GM23248 (cell line): ENCODE results near the gene CDC14A. TPM values are rescaled to one million over a fixed set of nuclear protein-coding genes. Genes with fewer than 3 reads are reported as not detected.

Experiments
- DNase-seq: peaks from one replicate; pipeline ENCODE4 v3.0.0-alpha.2; 2015
- H2AFZ ChIP-seq: fragments of 200-600 bp; sonication (generic); 2 replicates; pipeline ENCODE4 v1.6.1; 2016; ENCODE audit warnings: antibody characterized with exemption
- H3F3A ChIP-seq: fragments of 200-600 bp; sonication (generic); 2 replicates; pipeline ENCODE4 v1.6.1; 2016; ENCODE audit warnings: mild to moderate bottlenecking, antibody characterized with exemption, mixed run types; ENCODE audit not compliant: insufficient read depth
- H3K27ac ChIP-seq: fragments of 200-600 bp; sonication (generic); 2 replicates; pipeline ENCODE4 v1.5.1; 2016; ENCODE audit warnings: mild to moderate bottlenecking
- H3K27me3 ChIP-seq: fragments of 200-600 bp; sonication (generic); replicated peaks from 2 replicates; pipeline ENCODE4 v1.6.1; 2016; ENCODE audit warnings: mild to moderate bottlenecking; ENCODE audit not compliant: insufficient read depth
- H3K36me3 ChIP-seq: fragments of 200-600 bp; sonication (generic); 2 replicates; pipeline ENCODE4 v1.6.1; 2016; ENCODE audit warnings: low read depth, mild to moderate bottlenecking
- H3K4me1 ChIP-seq: fragments of 200-600 bp; sonication (generic); 2 replicates; pipeline ENCODE4 v1.6.1; 2016; ENCODE audit warnings: mild to moderate bottlenecking; ENCODE audit not compliant: insufficient read depth
- H3K4me2 ChIP-seq: fragments of 200-600 bp; sonication (generic); one replicate; pipeline ENCODE4 v1.6.1; 2016; ENCODE audit warnings: mild to moderate bottlenecking; ENCODE audit not compliant: unreplicated experiment
- H3K4me3 ChIP-seq: fragments of 200-600 bp; sonication (generic); 2 replicates; pipeline ENCODE4 v1.5.1; 2016; ENCODE audit warnings: mild to moderate bottlenecking
- H3K79me2 ChIP-seq: fragments of 200-600 bp; sonication (generic); 2 replicates; pipeline ENCODE4 v1.6.1; 2016; ENCODE audit warnings: mild to moderate bottlenecking; ENCODE audit not compliant: insufficient read depth
- H3K9ac ChIP-seq: fragments of 200-600 bp; sonication (generic); 2 replicates; pipeline ENCODE4 v1.6.1; 2016; ENCODE audit warnings: mild to moderate bottlenecking
- H3K9me2 ChIP-seq: fragments of 200-600 bp; sonication (generic); 2 replicates; pipeline ENCODE4 v1.6.1; 2016; ENCODE audit warnings: mixed run types, mild to moderate bottlenecking, moderate library complexity; ENCODE audit not compliant: insufficient read depth
- H3K9me3 ChIP-seq: fragments of 200-600 bp; sonication (generic); one replicate; pipeline ENCODE4 v1.6.1; 2017; ENCODE audit warnings: low read depth
- H4K20me1 ChIP-seq: fragments of 200-600 bp; sonication (generic); 2 replicates; pipeline ENCODE4 v1.6.0; 2016; ENCODE audit not compliant: insufficient read depth
- EZH2 ChIP-seq: fragments of 200-600 bp; sonication (generic); IDR thresholded peaks from 2 replicates; pipeline ENCODE4 v1.6.1; 2018; ENCODE audit warnings: antibody characterized with exemption, mild to moderate bottlenecking; ENCODE audit not compliant: insufficient read depth, poor library complexity, severe bottlenecking
- EZH2phosphoT487 ChIP-seq: fragments of 200-600 bp; sonication (generic); IDR thresholded peaks from 2 replicates; pipeline ENCODE4 v1.6.1; 2018; ENCODE audit warnings: antibody characterized with exemption, moderate library complexity, mild to moderate bottlenecking, low read depth; ENCODE audit not compliant: insufficient read depth
- WGBS, 2 experiments: methylation state at CpG; one replicate each; pipeline ENCODE4 v1.1.6; 2015 to 2017; ENCODE audit warnings: low lambda C conversion rate in 2 of 2, low coverage in 1 of 2; ENCODE audit errors: missing lambda C conversion rate in 2 of 2; 5-methylcytosine and 5-hydroxymethylcytosine counted together
- in situ Hi-C: fragments of 300-500 bp; cut with MboI; formaldehyde crosslinking; loops from 2 replicates; pipeline ENCODE4 v1.15.0; 2020
- polyA plus RNA-seq: library from polyadenylated mRNA; unstranded; fragments of >200 nt; fragmentation: Nextera tagmentation; extraction: Ambion mirVana; gene quantifications from 2 replicates; pipeline ENCODE4 v1.2.1, GENCODE V29; 2016
- total RNA-seq: library from RNA; depleted of rRNA; stranded (reverse); fragments of >200 nt; shearing (Covaris generic); gene quantifications from 2 replicates; pipeline ENCODE4 v1.2.3, GENCODE V29; 2014

The CDC14A gene
- total and polyA plus RNA-seq, 2 experiments from 2014 or later, result 1.5 to 1.8 TPM

- Histone ChIP-seq H3K9me2 (no peaks in the 10 kb centered on the region), H3K4me1 (no peaks in the 10 kb centered on the region), H3K27ac (no peak overlapping the region), H4K20me1 (no peaks in the 10 kb centered on the region), H3K4me2 (no peak overlapping the region), H3K9ac (no peak overlapping the region), H3K36me3 (no peaks in the 10 kb centered on the region), H3K9me3 (no peaks in the 10 kb centered on the region), H2AFZ (no peak overlapping the region), H3K79me2 (no peaks in the 10 kb centered on the region), H3F3A (no peaks in the 10 kb centered on the region), H3K4me3 (no peak overlapping the region), H3K27me3 (no peaks in the 10 kb centered on the region)
- WGBS, 2 experiments, result 72 to 75% methylated on average over 4 of the region's 4 CpGs
- TF ChIP-seq EZH2phosphoT487, result no peak
- no peak for TF ChIP-seq EZH2
- in situ Hi-C loops, result no loop called here
- no peak for DNase-seq
Observed at GRCh38 chr1:100440075-100440809, 87.9 kb downstream of the CDC14A start.

GRCh38 chr1:100441146-100441545 lies 88.8 kb downstream of the CDC14A start:
- Histone ChIP-seq H3K27me3 (no peaks in the 10 kb centered on the region), H3K4me1 (no peaks in the 10 kb centered on the region), H3K9me2 (no peaks in the 10 kb centered on the region), H3K27ac (no peak overlapping the region), H3F3A (no peaks in the 10 kb centered on the region), H3K36me3 (no peaks in the 10 kb centered on the region), H3K9me3 (no peaks in the 10 kb centered on the region), H3K4me2 (no peak overlapping the region), H3K79me2 (no peaks in the 10 kb centered on the region), H4K20me1 (no peaks in the 10 kb centered on the region), H3K4me3 (no peak overlapping the region), H3K9ac (no peak overlapping the region), H2AFZ (no peak overlapping the region)
- DNase-seq, result no peak
- 80 to 83% methylated on average over 2 of the region's 2 CpGs for WGBS, 2 experiments
- TF ChIP-seq EZH2, result no peak
- no peak for TF ChIP-seq EZH2phosphoT487
- in situ Hi-C loops, result no loop called here

- Histone ChIP-seq H3K27me3 (no peaks in the 10 kb centered on the region), H4K20me1 (no peaks in the 10 kb centered on the region), H3K9ac (no peak overlapping the region), H3K9me3 (no peaks in the 10 kb centered on the region), H3K9me2 (no peaks in the 10 kb centered on the region), H3K4me2 (no peak overlapping the region), H3K36me3 (no peaks in the 10 kb centered on the region), H3K27ac (no peak overlapping the region), H3K4me3 (no peak overlapping the region), H2AFZ (no peak overlapping the region), H3K4me1 (no peaks in the 10 kb centered on the region), H3F3A (no peaks in the 10 kb centered on the region), H3K79me2 (no peaks in the 10 kb centered on the region)
- 97 to 100% methylated on average over 1 of the region's 1 CpG for WGBS, 2 experiments
- no peak for DNase-seq
- TF ChIP-seq EZH2phosphoT487, result no peak
- TF ChIP-seq EZH2, result no peak
- in situ Hi-C loops, result no loop called here
Observed at GRCh38 chr1:100441651-100442050, 89.3 kb downstream of the CDC14A start.

- H3K4me3 ChIP-seq, result no peak overlapping the region
- H3K4me2 ChIP-seq, result no peak overlapping the region
- H3K27ac ChIP-seq, result no peak overlapping the region
- no peaks in the 10 kb centered on the region for H3K9me3 ChIP-seq
- in situ Hi-C loops, result no loop called here
- H3K79me2 ChIP-seq, result no peaks in the 10 kb centered on the region
- no peak overlapping the region for H3K9ac ChIP-seq
- H4K20me1 ChIP-seq, result no peaks in the 10 kb centered on the region
- no peaks in the 10 kb centered on the region for H3K9me2 ChIP-seq
- H3K36me3 ChIP-seq, result no peaks in the 10 kb centered on the region
- TF ChIP-seq EZH2, result no peak
- TF ChIP-seq EZH2phosphoT487, result no peak
- no peaks in the 10 kb centered on the region for H3K27me3 ChIP-seq
- no peaks in the 10 kb centered on the region for H3K4me1 ChIP-seq
- H2AFZ ChIP-seq, result peak overlapping the region; percentile 41
- peak; percentile 9 for DNase-seq
- no peaks in the 10 kb centered on the region for H3F3A ChIP-seq
- WGBS, 2 experiments, result 78 to 83% methylated on average over 7 of the region's 7 CpGs
Observed at GRCh38 chr1:100443811-100444571, 91.7 kb downstream of the CDC14A start.
